Fibroblast of lung (primary cell): ENCODE data around the gene SLC6A16.

Experiments used
- EZH2 ChIP-seq: IDR thresholded peaks from 2 replicates; pipeline ENCODE4 v1.5.1; 2012; ENCODE audit warnings: low read length, control low read depth, mild to moderate bottlenecking; ENCODE audit errors: missing control alignments
- TF ChIP-seq, protein P1 (sequence below), 2 donors: IDR thresholded peaks in 1 of 2; conservative IDR thresholded peaks in 1 of 2; 1 replicate in 1 of 2; 2 replicates in 1 of 2; pipeline ENCODE4 v1.5.1; 2011 to 2012; ENCODE audit warnings: low read length in 2 of 2, control low read depth in 1 of 2, inconsistent platforms in 1 of 2, low read depth in 1 of 2, mild to moderate bottlenecking in 1 of 2

DNA sequence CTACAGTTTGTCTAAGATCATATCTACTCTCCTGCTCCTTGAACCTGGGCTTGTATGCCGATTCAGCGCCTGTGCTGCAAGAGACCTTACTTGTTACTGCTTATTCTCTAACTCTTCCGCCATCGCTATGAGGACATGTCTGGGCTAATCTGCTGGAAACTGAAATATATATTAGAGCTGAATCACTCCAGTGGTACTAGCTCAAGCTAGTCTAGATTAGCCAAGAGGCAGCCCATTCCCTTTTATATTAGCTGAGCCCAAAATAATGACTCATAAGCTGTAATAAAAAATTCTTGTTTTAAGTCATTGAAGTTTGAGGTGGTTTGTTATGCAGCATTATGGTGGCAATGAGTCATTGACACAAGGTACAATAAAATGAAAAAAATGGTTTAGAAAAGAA lies 52.8 kb downstream of the SLC6A16 start:
- TF ChIP-seq, protein P1, sequence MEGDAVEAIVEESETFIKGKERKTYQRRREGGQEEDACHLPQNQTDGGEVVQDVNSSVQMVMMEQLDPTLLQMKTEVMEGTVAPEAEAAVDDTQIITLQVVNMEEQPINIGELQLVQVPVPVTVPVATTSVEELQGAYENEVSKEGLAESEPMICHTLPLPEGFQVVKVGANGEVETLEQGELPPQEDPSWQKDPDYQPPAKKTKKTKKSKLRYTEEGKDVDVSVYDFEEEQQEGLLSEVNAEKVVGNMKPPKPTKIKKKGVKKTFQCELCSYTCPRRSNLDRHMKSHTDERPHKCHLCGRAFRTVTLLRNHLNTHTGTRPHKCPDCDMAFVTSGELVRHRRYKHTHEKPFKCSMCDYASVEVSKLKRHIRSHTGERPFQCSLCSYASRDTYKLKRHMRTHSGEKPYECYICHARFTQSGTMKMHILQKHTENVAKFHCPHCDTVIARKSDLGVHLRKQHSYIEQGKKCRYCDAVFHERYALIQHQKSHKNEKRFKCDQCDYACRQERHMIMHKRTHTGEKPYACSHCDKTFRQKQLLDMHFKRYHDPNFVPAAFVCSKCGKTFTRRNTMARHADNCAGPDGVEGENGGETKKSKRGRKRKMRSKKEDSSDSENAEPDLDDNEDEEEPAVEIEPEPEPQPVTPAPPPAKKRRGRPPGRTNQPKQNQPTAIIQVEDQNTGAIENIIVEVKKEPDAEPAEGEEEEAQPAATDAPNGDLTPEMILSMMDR (conservative IDR thresholded peaks at IDR 0.05 in 1 of 2, IDR thresholded peaks at IDR 0.05 in 1 of 2; ENCODE audit: low read depth in 1 of 2, low read length in 2 of 2): no peak
- TF ChIP-seq EZH2: no peak
